ENCODE measurements around the gene TTC28.
"Not testable (repeated sequence)": the region's sequence is repeated elsewhere in the genome, so short reads cannot be mapped to it uniquely, and the experiment has no call there.

The TTC28 gene

DNA sequence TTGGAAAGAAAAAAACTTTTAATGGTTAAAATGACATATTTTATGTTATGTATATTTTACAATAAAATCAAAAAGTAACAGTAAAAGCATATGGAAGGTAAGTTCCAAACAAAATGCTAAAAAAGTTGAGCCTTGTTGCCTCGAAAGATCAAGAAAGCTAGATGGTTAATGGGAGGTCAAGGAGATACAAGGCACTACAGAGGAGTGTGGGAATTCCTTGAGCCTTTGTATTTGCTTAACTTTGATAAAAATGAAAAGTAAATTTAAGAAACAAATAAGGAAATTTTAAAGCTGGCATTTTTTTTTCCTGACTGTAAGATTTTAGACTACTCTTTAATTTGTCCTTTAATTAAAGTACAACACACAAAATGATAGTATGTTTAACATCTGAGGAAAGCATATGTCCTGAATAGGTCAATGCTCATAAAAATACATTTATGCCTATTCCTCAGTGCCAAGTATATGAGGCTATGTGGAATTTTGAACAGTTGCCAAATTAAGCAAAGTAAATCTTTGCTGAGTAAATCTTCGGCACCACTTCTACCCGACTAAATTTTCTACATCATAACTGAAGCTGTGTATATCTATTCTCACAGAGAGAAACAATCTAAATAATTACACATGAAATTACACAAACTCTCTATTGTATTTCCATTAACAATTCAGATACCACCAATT lies 108.8 kb downstream of the TTC28 start:
- TF ChIP-seq, protein P1, sequence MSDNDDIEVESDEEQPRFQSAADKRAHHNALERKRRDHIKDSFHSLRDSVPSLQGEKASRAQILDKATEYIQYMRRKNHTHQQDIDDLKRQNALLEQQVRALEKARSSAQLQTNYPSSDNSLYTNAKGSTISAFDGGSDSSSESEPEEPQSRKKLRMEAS (IDR thresholded peaks at IDR 0.05; ENCODE audit: low read depth, low read length) = no peak
- TF ChIP-seq, protein P2, sequence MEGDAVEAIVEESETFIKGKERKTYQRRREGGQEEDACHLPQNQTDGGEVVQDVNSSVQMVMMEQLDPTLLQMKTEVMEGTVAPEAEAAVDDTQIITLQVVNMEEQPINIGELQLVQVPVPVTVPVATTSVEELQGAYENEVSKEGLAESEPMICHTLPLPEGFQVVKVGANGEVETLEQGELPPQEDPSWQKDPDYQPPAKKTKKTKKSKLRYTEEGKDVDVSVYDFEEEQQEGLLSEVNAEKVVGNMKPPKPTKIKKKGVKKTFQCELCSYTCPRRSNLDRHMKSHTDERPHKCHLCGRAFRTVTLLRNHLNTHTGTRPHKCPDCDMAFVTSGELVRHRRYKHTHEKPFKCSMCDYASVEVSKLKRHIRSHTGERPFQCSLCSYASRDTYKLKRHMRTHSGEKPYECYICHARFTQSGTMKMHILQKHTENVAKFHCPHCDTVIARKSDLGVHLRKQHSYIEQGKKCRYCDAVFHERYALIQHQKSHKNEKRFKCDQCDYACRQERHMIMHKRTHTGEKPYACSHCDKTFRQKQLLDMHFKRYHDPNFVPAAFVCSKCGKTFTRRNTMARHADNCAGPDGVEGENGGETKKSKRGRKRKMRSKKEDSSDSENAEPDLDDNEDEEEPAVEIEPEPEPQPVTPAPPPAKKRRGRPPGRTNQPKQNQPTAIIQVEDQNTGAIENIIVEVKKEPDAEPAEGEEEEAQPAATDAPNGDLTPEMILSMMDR (IDR thresholded peaks at IDR 0.05; ENCODE audit: low read depth, low read length) = no peak
- TF ChIP-seq MYC (IDR thresholded peaks at IDR 0.05; ENCODE audit: low read depth, low read length) (no peak), POLR2A (IDR thresholded peaks at IDR 0.05; ENCODE audit: extremely low read depth, insufficient read length) (no peak)
- no peak for DNase-seq (ENCODE audit: low read depth)
- H3K4me3 ChIP-seq (ENCODE audit: low read depth, low read length) = no peak overlapping the region

DNA sequence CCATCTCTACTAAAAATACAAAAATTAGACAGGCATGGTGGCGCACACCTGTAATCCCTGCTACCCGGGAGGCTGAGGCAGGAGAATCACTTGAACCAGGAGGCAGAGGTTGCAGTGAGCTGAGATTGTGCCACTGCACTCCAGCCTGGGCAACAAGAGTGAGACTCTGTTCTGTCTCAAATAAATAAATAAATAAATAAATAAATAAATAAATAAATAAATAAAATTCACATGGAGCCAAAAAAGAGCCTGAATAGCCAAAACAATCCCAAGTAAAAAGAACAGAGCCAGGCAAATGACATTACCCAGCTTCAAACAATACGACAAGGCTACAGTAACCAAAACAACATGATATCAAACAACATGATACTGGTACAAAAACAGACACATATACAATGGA lies 110.7 kb downstream of the TTC28 start:
- not testable (repeated sequence) for DNase-seq (ENCODE audit: low read depth); H3K4me3 ChIP-seq (ENCODE audit: low read depth, low read length)

DNA sequence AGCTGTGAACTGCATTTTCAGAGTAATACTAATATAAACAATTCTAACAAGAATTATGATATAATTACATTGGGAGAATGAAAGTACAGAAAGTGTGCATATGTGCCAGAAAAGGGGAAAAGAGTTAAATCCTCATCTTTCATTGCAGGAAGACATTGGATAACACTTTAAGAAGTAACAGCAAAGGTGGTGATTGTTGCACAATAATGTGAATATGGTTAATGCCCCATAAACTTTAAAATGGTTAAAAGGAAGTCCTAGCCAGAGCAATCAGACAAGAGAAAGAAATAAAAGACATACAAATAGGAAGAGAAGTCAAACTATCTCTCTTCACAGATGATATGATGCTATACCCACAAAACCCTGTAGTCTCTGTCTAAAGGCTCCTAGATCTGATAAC lies 111.5 kb downstream of the TTC28 start:
- DNase-seq (ENCODE audit: low read depth) = no peak
- H3K4me3 ChIP-seq (ENCODE audit: low read depth, low read length) = no peak overlapping the region
- TF ChIP-seq, protein P1 (IDR thresholded peaks at IDR 0.05; ENCODE audit: low read depth, low read length) = no peak
- TF ChIP-seq POLR2A (IDR thresholded peaks at IDR 0.05; ENCODE audit: extremely low read depth, insufficient read length) = no peak
- TF ChIP-seq, protein P2 (IDR thresholded peaks at IDR 0.05; ENCODE audit: low read depth, low read length) = no peak
- TF ChIP-seq MYC (IDR thresholded peaks at IDR 0.05; ENCODE audit: low read depth, low read length) = no peak

DNA sequence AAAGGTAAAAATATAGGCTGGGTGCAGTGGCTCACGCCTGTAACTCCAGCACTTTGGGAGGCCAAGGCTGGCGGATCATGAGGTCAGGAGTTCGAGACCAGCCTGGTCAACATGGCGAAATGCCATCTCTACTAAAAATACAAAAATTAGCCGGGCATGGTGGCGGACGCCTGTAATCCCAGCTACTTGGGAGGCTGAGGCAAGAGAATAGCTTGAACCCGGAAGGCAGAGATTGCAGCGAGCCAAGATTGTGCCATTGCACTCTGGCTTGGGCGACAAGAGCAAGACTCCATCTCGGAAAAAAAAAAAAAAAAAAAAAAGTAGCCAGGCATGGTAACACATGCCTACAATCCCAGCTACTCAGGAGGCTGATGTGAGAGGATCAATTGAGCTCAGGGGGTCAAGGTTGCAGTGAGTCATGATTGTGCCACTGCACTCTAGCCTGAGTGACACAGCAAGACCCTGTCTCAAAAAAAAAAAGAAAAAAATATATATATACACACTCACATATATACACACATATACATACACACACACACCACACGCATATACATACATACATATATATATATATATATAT lies 112.6 kb downstream of the TTC28 start:
- H3K4me3 ChIP-seq (ENCODE audit: low read depth, low read length); DNase-seq (ENCODE audit: low read depth): not testable (repeated sequence)

DNA sequence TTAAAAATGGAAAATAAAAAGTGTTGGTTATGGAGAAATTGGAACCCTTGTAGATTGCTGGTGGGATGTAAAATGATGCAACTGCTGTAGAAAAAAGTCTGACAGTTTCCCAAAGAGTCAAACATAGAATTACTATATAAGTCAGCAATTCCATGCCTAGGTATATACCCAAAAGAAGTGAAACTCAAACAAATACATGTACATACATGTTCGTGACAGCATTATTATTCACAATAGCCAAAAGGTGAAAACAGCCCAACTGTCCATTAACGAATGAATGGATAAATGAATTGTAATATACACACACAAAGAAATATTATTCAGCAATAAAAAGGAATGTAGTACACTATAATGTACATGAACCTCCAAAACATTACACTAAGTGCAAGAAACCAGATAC lies 116.0 kb downstream of the TTC28 start:
- no peak for DNase-seq (ENCODE audit: low read depth)
- TF ChIP-seq, protein P1 (IDR thresholded peaks at IDR 0.05; ENCODE audit: low read depth, low read length) = no peak
- TF ChIP-seq, protein P2 (IDR thresholded peaks at IDR 0.05; ENCODE audit: low read depth, low read length) = no peak
- TF ChIP-seq POLR2A (IDR thresholded peaks at IDR 0.05; ENCODE audit: extremely low read depth, insufficient read length) (no peak), MYC (IDR thresholded peaks at IDR 0.05; ENCODE audit: low read depth, low read length) (no peak)
- no peak overlapping the region for H3K4me3 ChIP-seq (ENCODE audit: low read depth, low read length)

DNA sequence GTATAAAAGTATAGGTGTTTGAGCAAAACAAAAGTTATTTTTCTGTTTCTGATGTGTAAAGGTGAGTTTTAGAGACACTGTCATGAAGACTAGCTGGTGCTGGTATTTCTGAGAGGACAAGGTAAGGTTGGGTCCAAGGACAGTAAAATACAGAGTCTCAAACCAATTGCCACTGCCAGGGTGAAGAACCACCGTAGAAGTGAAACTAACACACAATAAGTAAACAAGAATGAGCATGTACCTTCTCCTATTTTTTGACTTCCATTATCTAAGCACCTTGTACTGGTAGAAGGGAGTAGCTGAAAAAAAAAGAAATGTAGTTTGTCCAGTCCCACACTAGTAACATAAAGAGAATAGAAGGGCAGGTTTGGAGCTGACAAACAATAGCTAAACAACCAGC lies 117.3 kb downstream of the TTC28 start:
- H3K4me3 ChIP-seq (ENCODE audit: low read depth, low read length) = no peak overlapping the region
- DNase-seq (ENCODE audit: low read depth) = no peak
- TF ChIP-seq POLR2A (IDR thresholded peaks at IDR 0.05; ENCODE audit: extremely low read depth, insufficient read length) (no peak), MYC (IDR thresholded peaks at IDR 0.05; ENCODE audit: low read depth, low read length) (no peak)
- TF ChIP-seq, protein P1 (IDR thresholded peaks at IDR 0.05; ENCODE audit: low read depth, low read length) = no peak
- TF ChIP-seq, protein P2 (IDR thresholded peaks at IDR 0.05; ENCODE audit: low read depth, low read length) = no peak

DNA sequence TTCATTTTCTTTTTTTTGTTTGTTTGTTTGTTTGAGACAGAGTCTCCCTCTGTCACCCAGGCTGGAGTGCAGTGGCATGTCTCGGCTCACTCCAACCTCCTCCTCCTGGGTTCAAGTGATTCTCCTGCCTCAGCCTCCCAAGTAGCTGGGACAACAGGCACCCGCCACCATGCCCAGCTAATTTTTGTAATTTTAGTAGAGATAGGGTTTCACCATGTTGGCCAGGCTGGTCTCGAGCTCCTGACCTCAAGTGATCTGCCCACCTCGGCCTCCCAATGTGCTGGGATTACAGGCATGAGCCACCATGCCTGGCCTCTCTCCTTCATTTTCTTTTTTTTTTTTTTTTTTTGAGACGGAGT lies 118.9 kb downstream of the TTC28 start:
- DNase-seq (ENCODE audit: low read depth); H3K4me3 ChIP-seq (ENCODE audit: low read depth, low read length): not testable (repeated sequence)

Measured in NB4 (cell line).